AG08395 (cell line): ENCODE results near the gene CIPC.

Experiments
- DNase-seq: peaks from one replicate; pipeline ENCODE4 v3.0.0; 2012; ENCODE audit warnings: mixed read lengths, low spot score

CIPC gene

DNA sequence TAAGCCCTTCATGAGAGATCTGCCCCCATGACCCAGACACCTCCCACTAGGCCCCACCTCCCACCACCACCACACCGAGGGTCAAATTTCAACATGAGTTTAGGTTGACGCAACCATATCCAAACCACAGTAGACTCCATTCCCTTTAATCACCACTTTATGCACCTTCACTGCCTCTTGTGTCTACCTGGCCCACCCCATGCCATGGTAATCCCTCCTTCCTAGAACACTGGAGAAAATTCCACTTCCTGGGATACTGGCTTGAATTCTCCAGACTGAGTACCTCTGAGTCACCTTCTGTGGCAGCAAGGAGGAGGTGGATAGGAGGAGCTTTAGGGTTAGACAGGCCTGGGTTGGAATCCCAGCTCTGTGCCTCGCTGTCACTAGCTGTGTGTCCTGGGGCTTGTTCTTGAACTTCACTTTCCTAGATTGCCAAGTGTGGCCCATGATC is 26.1 kb upstream of the CIPC start:
- no peak for DNase-seq

DNA sequence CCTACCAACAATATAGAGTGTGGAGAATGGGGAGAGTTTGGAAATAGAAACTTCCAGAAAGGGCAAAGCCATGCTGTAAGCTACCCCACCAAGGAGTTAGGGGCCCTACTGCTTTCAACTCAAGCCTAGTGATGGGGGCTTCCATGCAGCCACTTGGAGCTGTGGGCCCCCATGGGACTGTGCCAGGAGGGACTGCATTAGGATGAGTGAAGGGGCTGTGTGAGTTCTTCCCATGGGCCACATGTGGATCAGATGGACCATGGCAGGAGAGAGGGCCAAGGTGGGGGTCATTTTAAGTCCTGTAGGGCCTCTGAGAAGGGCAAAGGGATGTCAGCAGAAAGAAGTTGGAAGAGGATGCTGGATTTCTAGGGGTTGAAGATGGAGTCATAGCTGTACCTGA is 23.1 kb upstream of the CIPC start:
- DNase-seq: no peak

DNA sequence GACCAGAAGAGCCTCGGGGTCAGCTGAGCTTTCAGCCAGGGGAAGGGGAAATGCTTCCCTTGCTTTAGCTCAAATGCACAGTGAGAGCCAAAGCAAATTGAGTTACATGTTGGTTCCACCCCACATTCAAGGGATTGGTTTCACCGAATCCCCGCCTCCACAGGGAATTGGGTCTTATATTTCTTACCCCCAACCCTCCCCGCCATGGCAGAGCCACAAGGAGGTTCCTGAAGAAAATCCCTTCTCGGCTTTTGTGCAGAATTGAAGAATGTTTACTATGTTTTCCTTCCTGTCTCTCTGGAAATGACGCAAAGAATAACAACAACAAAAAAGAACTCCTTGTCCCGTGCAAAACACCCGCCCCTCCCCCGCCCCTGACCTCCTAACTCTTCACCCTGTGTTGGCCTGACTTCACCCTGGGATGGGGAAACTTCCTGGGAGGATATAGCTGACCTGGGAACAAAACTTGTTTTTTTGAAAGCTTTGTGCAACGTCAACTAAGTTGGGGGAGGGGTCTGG is 21.9 kb upstream of the CIPC start:
- no peak for DNase-seq

DNA sequence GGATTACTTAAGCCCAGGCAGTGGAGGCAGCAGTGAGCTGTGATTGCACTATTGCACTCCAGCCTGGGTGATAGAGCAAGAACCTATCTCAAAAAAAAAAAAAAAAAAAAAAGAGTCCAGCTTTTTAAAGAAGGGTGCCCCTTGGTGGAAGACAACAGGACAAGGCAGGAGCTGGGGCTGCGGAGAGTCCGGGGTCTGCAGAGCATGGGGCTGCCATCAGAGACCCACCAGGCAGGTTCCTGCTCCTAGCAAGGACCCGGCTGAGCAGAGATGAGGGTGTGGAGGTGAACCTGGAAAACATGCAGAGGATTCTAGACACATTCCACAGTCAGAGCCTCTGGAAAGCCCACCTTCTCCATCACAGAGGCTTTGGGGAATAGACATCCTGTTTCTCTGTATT is 21.0 kb upstream of the CIPC start:
- DNase-seq: no peak

- no peak for DNase-seq
These were observed 15.7 kb upstream of the CIPC start for GRCh38 chr14:77082356-77082755.

- DNase-seq: no peak
These were observed 15.0 kb upstream of the CIPC start for GRCh38 chr14:77083082-77083481.

GRCh38 chr14:77084985-77085384 is 13.1 kb upstream of the CIPC start:
- no peak for DNase-seq

DNA sequence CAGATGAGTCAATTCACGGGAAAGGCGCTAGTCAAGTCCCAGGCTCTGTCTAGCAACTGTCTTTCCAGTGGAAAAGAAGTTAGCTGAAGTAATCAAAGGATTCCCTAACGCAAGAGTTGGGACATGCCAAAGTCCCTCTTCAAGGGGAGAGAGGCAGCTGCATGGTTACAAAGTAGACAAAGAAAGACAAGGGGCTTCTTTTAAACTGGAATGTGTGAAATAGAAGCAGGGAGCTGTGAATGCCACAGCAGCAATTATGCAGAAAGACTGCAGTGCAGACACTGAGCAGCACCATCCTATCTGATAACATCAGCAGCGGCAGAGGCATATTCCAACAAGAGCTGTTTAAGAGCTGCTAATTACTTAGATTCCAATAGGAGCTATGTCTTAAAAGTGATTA is 12.5 kb upstream of the CIPC start:
- no peak for DNase-seq

- peak; percentile 55 for DNase-seq
These were observed 11.9 kb upstream of the CIPC start for GRCh38 chr14:77086017-77086727.

- DNase-seq: no peak
These were observed 11.1 kb upstream of the CIPC start for GRCh38 chr14:77086951-77087350.

GRCh38 chr14:77087631-77088030 is 10.4 kb upstream of the CIPC start:
- DNase-seq: no peak

- DNase-seq: no peak
These were observed 9.8 kb upstream of the CIPC start for GRCh38 chr14:77088219-77088618.

DNA sequence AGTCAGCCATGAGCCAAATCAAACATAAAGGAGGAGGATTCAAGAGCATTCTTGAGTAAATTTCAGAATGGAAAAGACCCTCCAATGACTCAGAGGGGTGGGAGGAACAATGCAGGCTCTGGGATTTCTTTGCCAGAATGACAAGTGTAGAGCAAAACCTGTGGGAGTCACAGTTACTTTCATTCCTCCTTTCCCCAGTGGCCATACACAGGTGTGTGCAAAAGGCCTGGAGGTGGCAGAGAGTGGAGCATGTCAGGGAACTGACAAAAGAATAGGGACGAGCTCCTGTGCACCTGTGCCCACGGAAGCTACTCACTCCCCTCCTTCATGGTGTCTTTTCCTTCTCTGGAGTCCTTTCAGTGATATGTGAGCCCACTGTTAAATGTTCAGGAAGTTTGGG is 9.4 kb upstream of the CIPC start:
- no peak for DNase-seq

- no peak for DNase-seq
These were observed 6.5 kb upstream of the CIPC start for GRCh38 chr14:77091518-77091917.

DNA sequence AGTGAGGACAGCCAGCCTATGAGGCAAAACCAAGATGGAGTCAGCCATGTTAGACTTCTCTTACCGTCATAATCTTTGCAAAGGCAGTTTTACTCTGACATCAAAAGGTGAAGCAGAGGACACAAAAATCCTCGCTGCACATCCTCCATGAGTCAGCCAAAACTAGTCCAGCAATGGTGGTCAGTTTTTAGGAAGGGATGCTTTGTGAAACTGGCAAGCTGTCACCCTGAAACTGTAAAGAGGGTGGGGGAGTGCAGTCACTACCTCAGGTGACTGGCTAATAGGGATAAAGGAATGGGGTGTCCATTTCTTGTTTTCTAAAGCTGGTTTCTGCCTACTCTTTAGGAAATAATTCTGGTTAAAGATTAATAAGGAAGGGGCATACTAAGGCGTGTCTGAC is 5.4 kb upstream of the CIPC start:
- no peak for DNase-seq

GRCh38 chr14:77094672-77095284 is 3.3 kb upstream of the CIPC start:
- peak; percentile 65 for DNase-seq

- DNase-seq: no peak
These were observed 905 bp upstream of the CIPC start for GRCh38 chr14:77097006-77097699.

- peak; percentile 13 for DNase-seq
These were observed 683 bp downstream of the CIPC start for GRCh38 chr14:77098529-77099353.

DNA sequence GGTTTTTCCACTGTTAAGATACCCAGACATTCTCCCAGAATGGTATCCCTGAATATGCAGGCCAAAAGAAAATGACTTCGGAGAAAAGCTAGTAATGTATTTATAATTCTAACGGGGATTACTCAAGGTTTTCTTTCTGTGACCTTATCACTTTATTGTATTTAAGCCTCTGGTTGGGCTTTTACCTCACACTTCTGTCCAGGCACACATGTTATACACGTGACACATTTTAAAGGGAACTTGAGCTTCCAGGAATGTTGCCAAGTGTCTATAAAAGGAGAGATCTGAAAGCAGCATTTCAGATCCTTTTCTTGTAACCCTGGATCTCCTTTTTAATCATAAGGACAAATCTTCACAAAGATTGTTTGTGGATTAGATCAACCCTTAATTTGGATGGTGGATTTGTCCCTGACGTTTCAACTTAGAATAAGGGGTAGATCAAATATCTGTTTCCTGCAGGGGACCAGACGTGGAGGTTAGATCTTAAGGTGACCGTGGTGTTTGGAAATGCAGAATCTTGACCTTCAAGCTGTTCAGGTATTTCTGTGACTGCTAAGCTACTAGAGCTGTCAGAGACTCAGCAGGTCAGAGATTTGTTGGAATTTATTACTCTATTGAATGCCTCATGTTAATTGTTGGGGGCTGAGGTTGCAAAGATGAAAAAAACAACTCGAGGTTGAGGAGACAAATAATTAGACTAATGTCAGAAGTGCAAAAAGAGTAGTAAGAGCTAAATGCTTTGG is 1.5 kb downstream of the CIPC start:
- peak; percentile 46 for DNase-seq

GRCh38 chr14:77100961-77101360 is 2.9 kb downstream of the CIPC start:
- DNase-seq: no peak

DNA sequence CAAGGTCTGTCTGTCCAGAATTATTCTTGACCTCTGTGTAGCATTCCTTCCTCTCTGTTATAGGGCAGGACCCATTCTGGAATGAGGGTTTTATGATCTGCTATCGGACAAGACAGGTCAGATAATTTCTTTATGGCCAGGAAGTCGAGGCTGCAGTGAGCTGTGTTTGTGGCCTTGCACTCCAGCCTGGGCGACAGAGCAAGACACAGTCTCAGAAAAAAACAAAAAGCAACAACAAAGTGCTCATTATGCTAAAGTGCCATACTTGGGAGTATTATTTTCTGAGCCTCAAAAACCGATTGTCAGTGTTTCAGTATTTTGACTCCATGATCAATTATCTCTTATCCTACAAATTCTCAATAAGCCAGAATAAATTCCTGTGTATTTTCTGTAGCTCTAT is 4.1 kb downstream of the CIPC start:
- no peak for DNase-seq

DNA sequence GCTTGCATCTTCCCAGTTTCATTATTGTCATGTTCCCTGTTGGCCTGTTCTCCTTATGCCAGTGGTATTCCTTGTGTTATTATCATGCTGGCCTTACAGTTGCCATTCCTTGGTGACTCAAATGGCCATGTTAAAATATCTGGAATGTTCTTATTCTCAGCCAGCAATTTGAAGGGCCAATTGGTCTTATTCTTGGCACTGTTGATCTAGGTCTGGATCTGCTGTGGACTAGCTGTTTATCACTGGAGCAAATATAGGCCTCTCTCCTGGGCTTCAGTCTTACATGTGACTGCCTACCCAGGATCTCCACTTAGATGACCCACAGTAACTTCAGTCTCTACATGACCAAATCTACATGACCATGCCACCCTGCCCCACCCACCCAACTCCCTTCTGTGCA is 5.4 kb downstream of the CIPC start:
- no peak for DNase-seq
